ENCODE results near the gene FGF6.
"Not testable (repeated sequence)": the region's sequence is repeated elsewhere in the genome, so short reads cannot be mapped to it uniquely, and the experiment has no call there.

Gene FGF6

GRCh38 chr12:4417455-4417854 lies 28.2 kb downstream of the FGF6 start:
- DNase-seq, result no peak

- DNase-seq, result no peak
Observed at GRCh38 chr12:4416276-4416675, 29.3 kb downstream of the FGF6 start.

GRCh38 chr12:4412465-4412864 lies 33.1 kb downstream of the FGF6 start:
- no peak for DNase-seq

- no peak for DNase-seq
Observed at GRCh38 chr12:4412056-4412455, 33.6 kb downstream of the FGF6 start.

- DNase-seq, result no peak
Observed at GRCh38 chr12:4407136-4407535, 38.5 kb downstream of the FGF6 start.

GRCh38 chr12:4404877-4405637 lies 40.6 kb downstream of the FGF6 start:
- not testable (repeated sequence) for DNase-seq

- DNase-seq, result no peak
Observed at GRCh38 chr12:4402996-4403395, 42.6 kb downstream of the FGF6 start.

GRCh38 chr12:4401117-4401516 lies 44.5 kb downstream of the FGF6 start:
- no peak for DNase-seq

GRCh38 chr12:4395818-4396217 lies 49.8 kb downstream of the FGF6 start:
- no peak for DNase-seq

GRCh38 chr12:4393211-4393610 lies 52.4 kb downstream of the FGF6 start:
- no peak for DNase-seq

- no peak for DNase-seq
Observed at GRCh38 chr12:4392223-4392742, 53.3 kb downstream of the FGF6 start.

GRCh38 chr12:4388662-4389061 lies 57.0 kb downstream of the FGF6 start:
- DNase-seq, result no peak

- no peak for DNase-seq
Observed at GRCh38 chr12:4388032-4388431, 57.6 kb downstream of the FGF6 start.

GRCh38 chr12:4387607-4388006 lies 58.0 kb downstream of the FGF6 start:
- DNase-seq, result no peak

GRCh38 chr12:4386801-4387200 lies 58.8 kb downstream of the FGF6 start:
- no peak for DNase-seq
